Neuronal stem cell (in vitro differentiated cells): ENCODE measurements around the gene ARMC2.

Experiments
- DNase-seq: peaks from one replicate; pipeline ENCODE4 v3.0.0-alpha.2; 2013; ENCODE audit warnings: low spot score
- H2AFZ ChIP-seq: one replicate; pipeline ENCODE4 v1.6.1; 2013; ENCODE audit warnings: mild to moderate bottlenecking, low read length, inconsistent platforms
- H2AK5ac ChIP-seq: 2 replicates; pipeline ENCODE4 v1.6.1; 2013; ENCODE audit warnings: low read depth, mild to moderate bottlenecking, inconsistent platforms, low read length, moderate library complexity, mixed read lengths
- H2BK120ac ChIP-seq: 2 replicates; pipeline ENCODE4 v1.6.1; 2013; ENCODE audit warnings: low read depth, mild to moderate bottlenecking, inconsistent platforms, low read length, moderate library complexity, mixed read lengths
- H2BK12ac ChIP-seq: one replicate; pipeline ENCODE4 v1.6.1; 2013; ENCODE audit warnings: low read length, inconsistent platforms
- H2BK15ac ChIP-seq: 2 replicates; pipeline ENCODE4 v1.6.1; 2013; ENCODE audit warnings: mild to moderate bottlenecking, low read length, inconsistent platforms, mixed read lengths
- H2BK5ac ChIP-seq: one replicate; pipeline ENCODE4 v1.6.1; 2013; ENCODE audit warnings: inconsistent platforms, mild to moderate bottlenecking, low read length, moderate library complexity
- H3K14ac ChIP-seq: one replicate; pipeline ENCODE4 v1.6.1; 2013; ENCODE audit warnings: low read length, inconsistent platforms
- H3K18ac ChIP-seq: 2 replicates; pipeline ENCODE4 v1.6.1; 2013; ENCODE audit warnings: low read length, inconsistent platforms
- H3K23ac ChIP-seq: 2 replicates; pipeline ENCODE4 v1.6.1; 2013; ENCODE audit warnings: low read depth, mild to moderate bottlenecking, mixed read lengths, low read length, inconsistent platforms; ENCODE audit not compliant: poor library complexity
- H3K27ac ChIP-seq: replicated peaks from 3 replicates; pipeline ENCODE4 v1.5.1; 2013; ENCODE audit warnings: low read length, inconsistent platforms
- H3K27me3 ChIP-seq, 3 experiments: 2 replicates each; pipeline ENCODE4 v1.6.1; 2013; ENCODE audit warnings: low read length in 3 of 3, mild to moderate bottlenecking in 2 of 3, inconsistent platforms in 1 of 3, low read depth in 1 of 3, mixed read lengths in 1 of 3, moderate library complexity in 1 of 3; ENCODE audit not compliant: control insufficient read depth in 3 of 3, insufficient read depth in 3 of 3
- H3K36me3 ChIP-seq, 2 donors: replicated peaks in 1 of 2; 2 replicates each; pipeline ENCODE4 v1.6.1; 2013; ENCODE audit warnings: low read length in 2 of 2; ENCODE audit not compliant: control insufficient read depth in 2 of 2, insufficient read depth in 2 of 2
- H3K4ac ChIP-seq: 2 replicates; pipeline ENCODE4 v1.6.1; 2013; ENCODE audit warnings: inconsistent platforms, mild to moderate bottlenecking, low read length, moderate library complexity
- H3K4me1 ChIP-seq, 2 donors: 1 replicate in 1 of 2; 2 replicates in 1 of 2; pipeline ENCODE4 v1.6.1; 2013; ENCODE audit warnings: low read length in 2 of 2, low read depth in 1 of 2; ENCODE audit not compliant: control insufficient read depth in 2 of 2, insufficient read depth in 1 of 2
- H3K4me2 ChIP-seq: one replicate; pipeline ENCODE4 v1.6.1; 2013; ENCODE audit warnings: mild to moderate bottlenecking, low read length, inconsistent platforms; ENCODE audit not compliant: insufficient read depth, poor library complexity, severe bottlenecking
- H3K4me3 ChIP-seq, 2 donors: 2 replicates each; pipeline ENCODE4 v1.5.1; 2013; ENCODE audit warnings: low read length in 2 of 2, mild to moderate bottlenecking in 2 of 2, inconsistent platforms in 1 of 2, moderate library complexity in 1 of 2
- H3K79me1 ChIP-seq: one replicate; pipeline ENCODE4 v1.6.1; 2013; ENCODE audit warnings: low read depth, mild to moderate bottlenecking, inconsistent platforms, low read length, moderate library complexity
- H3K9ac ChIP-seq: one replicate; pipeline ENCODE4 v1.6.1; 2013; ENCODE audit warnings: mild to moderate bottlenecking, low read depth, low read length, inconsistent platforms; ENCODE audit not compliant: poor library complexity
- H3K9me3 ChIP-seq, 2 donors: replicated peaks in 1 of 2; 2 replicates each; pipeline versions ENCODE3 to v1.6.1; 2013; ENCODE audit warnings: low read length in 2 of 2, mild to moderate bottlenecking in 2 of 2, inconsistent platforms in 1 of 2, low read depth in 1 of 2, mixed read lengths in 1 of 2, moderate library complexity in 1 of 2; ENCODE audit not compliant: control insufficient read depth in 2 of 2, insufficient read depth in 1 of 2
- H4K8ac ChIP-seq: one replicate; pipeline ENCODE4 v1.6.1; 2013; ENCODE audit warnings: low read depth, mild to moderate bottlenecking, inconsistent platforms, low read length, moderate library complexity
- H4K91ac ChIP-seq: one replicate; pipeline ENCODE4 v1.6.1; 2013; ENCODE audit warnings: low read length, low read depth, mild to moderate bottlenecking, inconsistent platforms; ENCODE audit not compliant: poor library complexity
- WGBS, 2 donors: extraction: QIAGEN DNeasy Blood & Tissue Kit; methylation state at CpG; one replicate each; pipeline ENCODE4 v1.1.7; 2013; ENCODE audit warnings: missing lambda C conversion rate in 2 of 2, mixed read lengths in 1 of 2; ENCODE audit not compliant: insufficient read length in 2 of 2, insufficient replicate concordance in 1 of 2; ENCODE audit errors: extremely low coverage in 2 of 2; 5-methylcytosine and 5-hydroxymethylcytosine counted together

ARMC2 gene

GRCh38 chr6:108895571-108895970 lies 47.3 kb downstream of the ARMC2 start:
- no peaks in the 10 kb centered on the region for H3K79me1 ChIP-seq
- no peak overlapping the region for H2BK12ac ChIP-seq
- H3K4me1 ChIP-seq = peaks cover 0 to 1% of the 10 kb centered on the region in 2 donors
- no peak overlapping the region for H3K4ac ChIP-seq
- no peaks in the 10 kb centered on the region for H3K27me3 ChIP-seq
- no peak overlapping the region for H3K4me3 ChIP-seq
- no peak overlapping the region for H2BK5ac ChIP-seq
- H2BK15ac ChIP-seq = no peak overlapping the region
- no peak overlapping the region for H3K23ac ChIP-seq
- WGBS, 2 donors = no CpG with 5 or more reads among the region's 1 CpG
- H2BK120ac ChIP-seq = no peak overlapping the region
- H3K9ac ChIP-seq = no peak overlapping the region
- no peak overlapping the region for H4K8ac ChIP-seq
- H3K36me3 ChIP-seq = no peaks in the 10 kb centered on the region
- no peak overlapping the region for H4K91ac ChIP-seq
- H3K27ac ChIP-seq = no peak overlapping the region
- H3K14ac ChIP-seq = no peak overlapping the region
- H2AK5ac ChIP-seq = no peak overlapping the region
- H3K18ac ChIP-seq = no peak overlapping the region
- no peak overlapping the region for H2AFZ ChIP-seq
- no peak for DNase-seq
- H3K4me2 ChIP-seq = no peak overlapping the region
- peaks cover 0 to 2% of the 10 kb centered on the region in 2 donors for H3K9me3 ChIP-seq

- H3K27ac ChIP-seq = no peak overlapping the region
- no CpG with 5 or more reads among the region's 3 CpGs for whole genome bisulfite sequencing, 2 donors
Measured at GRCh38 chr6:108896111-108896661, 48.0 kb downstream of the ARMC2 start.

GRCh38 chr6:108897371-108897770 lies 49.1 kb downstream of the ARMC2 start:
- no CpG with 5 or more reads among the region's 1 CpG for WGBS, 2 donors
- H3K9me3 ChIP-seq = peaks cover 0 to 2% of the 10 kb centered on the region in 2 donors
- no peak overlapping the region for H2BK120ac ChIP-seq
- H2BK12ac ChIP-seq = no peak overlapping the region
- H3K4me2 ChIP-seq = no peak overlapping the region
- H3K9ac ChIP-seq = no peak overlapping the region
- no peak overlapping the region for H3K4me3 ChIP-seq
- H3K23ac ChIP-seq = no peak overlapping the region
- H3K79me1 ChIP-seq = no peaks in the 10 kb centered on the region
- H2AK5ac ChIP-seq = no peak overlapping the region
- no peak overlapping the region for H2BK15ac ChIP-seq
- H3K4me1 ChIP-seq = peaks cover 4 to 7% of the 10 kb centered on the region in 2 donors
- H4K91ac ChIP-seq = no peak overlapping the region
- peak overlapping the region; percentile 59 for H2AFZ ChIP-seq
- H3K27ac ChIP-seq = no peak overlapping the region
- no peak overlapping the region for H3K4ac ChIP-seq
- no peak for DNase-seq
- H3K27me3 ChIP-seq = no peaks in the 10 kb centered on the region
- H2BK5ac ChIP-seq = no peak overlapping the region
- H3K14ac ChIP-seq = no peak overlapping the region
- no peak overlapping the region for H4K8ac ChIP-seq
- no peak overlapping the region for H3K18ac ChIP-seq
- H3K36me3 ChIP-seq = no peaks in the 10 kb centered on the region

More at GRCh38 chr6:108896111-108896661, 48.0 kb downstream of the ARMC2 start:
- Histone ChIP-seq H3K79me1 (no peaks in the 10 kb centered on the region), H2AK5ac (no peak overlapping the region), H3K4me3 (no peak overlapping the region), H3K36me3 (no peaks in the 10 kb centered on the region), H3K4me2 (no peak overlapping the region), H3K23ac (no peak overlapping the region), H2BK12ac (no peak overlapping the region), H3K4me1 (peaks cover 0 to 1% of the 10 kb centered on the region in 2 donors), H3K4ac (no peak overlapping the region), H4K91ac (no peak overlapping the region), H2AFZ (peak overlapping the region; percentile 34), H3K27me3 (no peaks in the 10 kb centered on the region), H3K14ac (no peak overlapping the region), H2BK120ac (no peak overlapping the region), H2BK15ac (no peak overlapping the region), H4K8ac (no peak overlapping the region), H2BK5ac (no peak overlapping the region), H3K9ac (no peak overlapping the region), H3K9me3 (peaks cover 0 to 2% of the 10 kb centered on the region in 2 donors), H3K18ac (no peak overlapping the region)
- no peak for DNase-seq

- H3K4ac ChIP-seq = no peak overlapping the region
- no peak overlapping the region for H3K14ac ChIP-seq
- H3K9me3 ChIP-seq = peaks cover 0 to 2% of the 10 kb centered on the region in 2 donors
- DNase-seq = peak; percentile 21
- no peaks in the 10 kb centered on the region for H3K79me1 ChIP-seq
- no peak overlapping the region for H3K18ac ChIP-seq
- no peak overlapping the region for H3K4me3 ChIP-seq
- no peak overlapping the region for H2BK5ac ChIP-seq
- H2BK15ac ChIP-seq = no peak overlapping the region
- H2AFZ ChIP-seq = peak overlapping the region; percentile 1
- no peak overlapping the region for H2BK12ac ChIP-seq
- H2BK120ac ChIP-seq = no peak overlapping the region
- no peak overlapping the region for H2AK5ac ChIP-seq
- no peaks in the 10 kb centered on the region for H3K27me3 ChIP-seq
- no peak overlapping the region for H4K91ac ChIP-seq
- H3K23ac ChIP-seq = no peak overlapping the region
- H3K4me2 ChIP-seq = no peak overlapping the region
- H4K8ac ChIP-seq = no peak overlapping the region
- H3K4me1 ChIP-seq = peaks cover 3 to 7% of the 10 kb centered on the region in 2 donors
- H3K9ac ChIP-seq = no peak overlapping the region
- H3K36me3 ChIP-seq = no peaks in the 10 kb centered on the region
- no peak overlapping the region for H3K27ac ChIP-seq
Measured at GRCh38 chr6:108902382-108902792, 54.2 kb downstream of the ARMC2 start.
